Islet of Langerhans (tissue), 1 donor: Measurements from ENCODE around the gene DEFB113.

Experiments used
- FAIRE-seq: peaks from one replicate; lab custom pipeline; 2011; peaks lifted over from hg19 to GRCh38; lab: Jason Lieb, UNC

DEFB113 gene

GRCh38 chr6:49935387-49935786 lies 34.0 kb downstream of the DEFB113 start:
- no peak for FAIRE-seq

- no peak for FAIRE-seq
Observed at GRCh38 chr6:49934770-49935169, 34.7 kb downstream of the DEFB113 start.

- no peak for FAIRE-seq
Observed at GRCh38 chr6:49933526-49933925, 35.9 kb downstream of the DEFB113 start.

GRCh38 chr6:49929340-49929739 lies 40.1 kb downstream of the DEFB113 start:
- no peak for FAIRE-seq

GRCh38 chr6:49923826-49924225 lies 45.6 kb downstream of the DEFB113 start:
- FAIRE-seq: no peak

GRCh38 chr6:49919935-49920644 lies 49.3 kb downstream of the DEFB113 start:
- FAIRE-seq: no peak

GRCh38 chr6:49919261-49919660 lies 50.2 kb downstream of the DEFB113 start:
- no peak for FAIRE-seq

GRCh38 chr6:49918787-49919186 lies 50.6 kb downstream of the DEFB113 start:
- no peak for FAIRE-seq
